ENCODE results near the gene KIF26A.

DNA sequence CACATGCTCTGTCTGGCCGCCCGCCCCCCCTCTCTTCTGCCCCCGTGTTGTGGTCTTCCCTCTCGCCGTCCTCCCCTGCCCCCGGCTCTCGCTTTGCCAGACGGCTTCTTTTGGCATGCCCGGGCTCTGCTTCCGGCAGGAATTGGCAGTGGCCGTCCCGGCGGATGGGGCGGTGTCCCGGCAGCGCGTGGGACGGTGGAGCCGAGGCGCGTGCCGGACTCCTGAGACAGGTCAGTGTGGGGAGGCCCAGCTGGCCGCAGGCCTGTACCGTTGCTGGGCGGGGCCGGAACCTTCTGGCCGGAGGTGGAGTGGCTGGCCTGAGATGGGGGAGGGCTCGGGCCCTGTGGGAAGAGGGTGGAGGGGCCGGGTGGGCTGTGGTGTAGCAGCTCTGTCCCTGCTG, 17.1 kb downstream of the KIF26A start:
- TF ChIP-seq EP300 (IDR thresholded peaks at IDR 0.05) (no peak), POLR2A (IDR thresholded peaks at IDR 0.05; ENCODE audit: low read depth) (no peak)
- TF ChIP-seq, protein P1, sequence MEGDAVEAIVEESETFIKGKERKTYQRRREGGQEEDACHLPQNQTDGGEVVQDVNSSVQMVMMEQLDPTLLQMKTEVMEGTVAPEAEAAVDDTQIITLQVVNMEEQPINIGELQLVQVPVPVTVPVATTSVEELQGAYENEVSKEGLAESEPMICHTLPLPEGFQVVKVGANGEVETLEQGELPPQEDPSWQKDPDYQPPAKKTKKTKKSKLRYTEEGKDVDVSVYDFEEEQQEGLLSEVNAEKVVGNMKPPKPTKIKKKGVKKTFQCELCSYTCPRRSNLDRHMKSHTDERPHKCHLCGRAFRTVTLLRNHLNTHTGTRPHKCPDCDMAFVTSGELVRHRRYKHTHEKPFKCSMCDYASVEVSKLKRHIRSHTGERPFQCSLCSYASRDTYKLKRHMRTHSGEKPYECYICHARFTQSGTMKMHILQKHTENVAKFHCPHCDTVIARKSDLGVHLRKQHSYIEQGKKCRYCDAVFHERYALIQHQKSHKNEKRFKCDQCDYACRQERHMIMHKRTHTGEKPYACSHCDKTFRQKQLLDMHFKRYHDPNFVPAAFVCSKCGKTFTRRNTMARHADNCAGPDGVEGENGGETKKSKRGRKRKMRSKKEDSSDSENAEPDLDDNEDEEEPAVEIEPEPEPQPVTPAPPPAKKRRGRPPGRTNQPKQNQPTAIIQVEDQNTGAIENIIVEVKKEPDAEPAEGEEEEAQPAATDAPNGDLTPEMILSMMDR (IDR thresholded peaks at IDR 0.05) = no peak

All from esophagus muscularis mucosa (tissue), 4 donors.